H9 (cell line): ENCODE results near the gene WRAP73. TPM values are rescaled to one million over a fixed set of nuclear protein-coding genes. Genes with fewer than 3 reads are reported as not detected.

Experiments
- DNase-seq: peaks from one replicate; pipeline ENCODE4 v3.0.0-alpha.2; 2017
- H2AFZ ChIP-seq: one replicate; pipeline ENCODE4 v1.6.1; 2013; ENCODE audit warnings: mild to moderate bottlenecking, low read length, control low read depth, moderate library complexity
- H2AK5ac ChIP-seq: 2 replicates; pipeline ENCODE4 v1.6.1; 2013; ENCODE audit warnings: low read length, control low read depth, mixed read lengths; ENCODE audit not compliant: insufficient read length
- H2BK120ac ChIP-seq: one replicate; pipeline ENCODE4 v1.6.1; 2013; ENCODE audit warnings: low read depth, mild to moderate bottlenecking, low read length, control low read depth, inconsistent platforms; ENCODE audit not compliant: poor library complexity, severe bottlenecking
- H2BK12ac ChIP-seq: 2 replicates; pipeline ENCODE4 v1.6.1; 2013; ENCODE audit warnings: low read length, control low read depth, mixed read lengths, low read depth; ENCODE audit not compliant: insufficient read length
- H2BK15ac ChIP-seq: 2 replicates; pipeline ENCODE4 v1.6.1; 2013; ENCODE audit warnings: low read depth, low read length, control low read depth
- H2BK20ac ChIP-seq: one replicate; pipeline ENCODE4 v1.6.1; 2013; ENCODE audit warnings: low read depth, mild to moderate bottlenecking, low read length, control low read depth, inconsistent platforms; ENCODE audit not compliant: poor library complexity, severe bottlenecking
- H2BK5ac ChIP-seq: 2 replicates; pipeline ENCODE4 v1.6.1; 2013; ENCODE audit warnings: low read length, control low read depth, mixed read lengths; ENCODE audit not compliant: insufficient read length
- H3K14ac ChIP-seq: 2 replicates; pipeline ENCODE4 v1.6.1; 2013; ENCODE audit warnings: low read length, control low read depth; ENCODE audit not compliant: insufficient read depth
- H3K18ac ChIP-seq: 2 replicates; pipeline ENCODE4 v1.6.1; 2013; ENCODE audit warnings: low read depth, mild to moderate bottlenecking, mixed read lengths, low read length, control low read depth; ENCODE audit not compliant: insufficient read length
- H3K23ac ChIP-seq: 2 replicates; pipeline ENCODE4 v1.6.1; 2013; ENCODE audit warnings: low read length, control low read depth, mixed read lengths, low read depth; ENCODE audit not compliant: insufficient read length
- H3K23me2 ChIP-seq: 2 replicates; pipeline ENCODE4 v1.6.1; 2013; ENCODE audit warnings: low read depth, mild to moderate bottlenecking, mixed read lengths, low read length, control low read depth; ENCODE audit not compliant: insufficient read length, poor library complexity, severe bottlenecking
- H3K27ac ChIP-seq: 2 replicates; pipeline ENCODE4 v1.5.1; 2013; ENCODE audit warnings: low read length, control low read depth, mixed read lengths, low read depth; ENCODE audit not compliant: insufficient read length
- H3K27me3 ChIP-seq: 2 replicates; pipeline ENCODE4 v1.6.1; 2013; ENCODE audit warnings: low read length, control low read depth, inconsistent platforms; ENCODE audit not compliant: insufficient read depth
- H3K4ac ChIP-seq: 2 replicates; pipeline ENCODE4 v1.6.1; 2013; ENCODE audit warnings: low read depth, mild to moderate bottlenecking, control low read depth, inconsistent platforms, low read length, moderate library complexity
- H3K4me1 ChIP-seq: 2 replicates; pipeline ENCODE4 v1.6.1; 2013; ENCODE audit warnings: low read length, control low read depth, inconsistent platforms; ENCODE audit not compliant: insufficient read depth
- H3K4me2 ChIP-seq: 2 replicates; pipeline ENCODE4 v1.6.1; 2013; ENCODE audit warnings: low read length, control low read depth, mixed read lengths; ENCODE audit not compliant: insufficient read length, insufficient read depth
- H3K56ac ChIP-seq: 2 replicates; pipeline ENCODE4 v1.6.1; 2013; ENCODE audit warnings: low read depth, mild to moderate bottlenecking, mixed read lengths, low read length, control low read depth; ENCODE audit not compliant: insufficient read length
- H3K79me1 ChIP-seq: 2 replicates; pipeline ENCODE4 v1.6.1; 2013; ENCODE audit warnings: low read depth, mild to moderate bottlenecking, moderate library complexity, low read length, control low read depth, inconsistent platforms; ENCODE audit not compliant: insufficient read depth, poor library complexity, severe bottlenecking
- H3K79me2 ChIP-seq: 2 replicates; pipeline ENCODE4 v1.6.1; 2013; ENCODE audit warnings: low read length, control low read depth, inconsistent platforms; ENCODE audit not compliant: insufficient read depth
- H3K9ac ChIP-seq: 2 replicates; pipeline ENCODE4 v1.6.1; 2013; ENCODE audit warnings: low read length, control low read depth, mixed read lengths; ENCODE audit not compliant: insufficient read length; ENCODE audit errors: extremely low read depth
- H3K9me3 ChIP-seq: one replicate; pipeline ENCODE4 v1.6.1; 2013; ENCODE audit warnings: low read depth, low read length, inconsistent platforms; ENCODE audit not compliant: control insufficient read depth
- H3T11ph ChIP-seq: one replicate; pipeline ENCODE4 v1.6.1; 2013; ENCODE audit warnings: mild to moderate bottlenecking, low read length, control low read depth, inconsistent platforms
- H4K20me1 ChIP-seq: one replicate; pipeline ENCODE4 v1.6.1; 2013; ENCODE audit not compliant: control insufficient read depth, insufficient read length, insufficient read depth
- H4K5ac ChIP-seq: 2 replicates; pipeline ENCODE4 v1.6.1; 2013; ENCODE audit warnings: low read depth, mild to moderate bottlenecking, mixed read lengths, low read length, control low read depth; ENCODE audit not compliant: insufficient read length
- H4K8ac ChIP-seq: replicated peaks from 2 replicates; pipeline ENCODE4 v1.6.1; 2013; ENCODE audit warnings: low read length, control low read depth, mixed read lengths, low read depth; ENCODE audit not compliant: insufficient read length
- H4K91ac ChIP-seq: 2 replicates; pipeline ENCODE4 v1.6.1; 2013; ENCODE audit warnings: low read depth, mild to moderate bottlenecking, moderate library complexity, mixed read lengths, low read length, control low read depth; ENCODE audit not compliant: insufficient read length
- H3K27ac Mint-ChIP-seq, 3 experiments: 2 replicates in 2 of 3; 3 replicates in 1 of 3; pipeline ENCODE4 v1.8.0; 2020 to 2021; ENCODE audit warnings: mixed read lengths in 3 of 3, mild to moderate bottlenecking in 1 of 3, moderate library complexity in 1 of 3
- H3K27me3 Mint-ChIP-seq: 2 replicates; pipeline ENCODE4 v1.8.0; 2021; ENCODE audit warnings: low read depth, mild to moderate bottlenecking, moderate library complexity, mixed read lengths
- H3K36me3 Mint-ChIP-seq, 3 experiments: 2 replicates in 2 of 3; 3 replicates in 1 of 3; pipeline ENCODE4 v1.8.0; 2020 to 2021; ENCODE audit warnings: low read depth in 3 of 3, mixed read lengths in 3 of 3; ENCODE audit not compliant: insufficient read depth in 1 of 3
- H3K4me1 Mint-ChIP-seq, 2 experiments: 2 replicates each; pipeline ENCODE4 v1.8.0; 2020; ENCODE audit warnings: mixed read lengths in 2 of 2
- H3K4me3 Mint-ChIP-seq, 2 experiments: 2 replicates in 1 of 2; 3 replicates in 1 of 2; pipeline ENCODE4 v1.8.0; 2020 to 2021; ENCODE audit warnings: mild to moderate bottlenecking in 2 of 2, mixed read lengths in 2 of 2, moderate library complexity in 1 of 2
- H3K9me3 Mint-ChIP-seq, 2 experiments: 2 replicates in 1 of 2; 3 replicates in 1 of 2; pipeline ENCODE4 v1.8.0; 2020; ENCODE audit warnings: mild to moderate bottlenecking in 2 of 2, mixed read lengths in 2 of 2, moderate library complexity in 1 of 2
- CTCF ChIP-seq: fragments of 200-600 bp; sonication (generic); conservative IDR thresholded peaks from 3 replicates; pipeline ENCODE4 v1.8.0; 2021; ENCODE audit warnings: antibody characterized with exemption, mild to moderate bottlenecking
- WGBS: extraction: QIAGEN DNeasy Blood & Tissue Kit; methylation state at CpG from one replicate; pipeline ENCODE4 v1.1.7; 2013; ENCODE audit warnings: missing lambda C conversion rate, low lambda C conversion rate, mixed read lengths; ENCODE audit not compliant: insufficient read length; ENCODE audit errors: extremely low coverage; 5-methylcytosine and 5-hydroxymethylcytosine counted together
- total RNA-seq: library from RNA; stranded (reverse); gene quantifications from 2 replicates; pipeline ENCODE4 v1.2.1, GENCODE V29; 2021

Gene WRAP73
- total RNA-seq, 1 experiment from 2014 or later: 28.4 TPM

GRCh38 chr1:3602375-3602774 is 47.5 kb downstream of the WRAP73 start:
- no peak overlapping the region for H3K23ac ChIP-seq
- H2AK5ac ChIP-seq: no peak overlapping the region
- H3K79me1 ChIP-seq: no peaks in the 10 kb centered on the region
- H3K4me2 ChIP-seq: no peak overlapping the region
- no peak overlapping the region for H4K8ac ChIP-seq
- no CpG with 5 or more reads among the region's 21 CpGs for WGBS
- no peak overlapping the region for H4K91ac ChIP-seq
- H4K20me1 ChIP-seq: no peaks in the 10 kb centered on the region
- H3T11ph ChIP-seq: no peak overlapping the region
- Mint-ChIP-seq H3K9me3 (no peaks in the 10 kb centered on the region), H3K27ac (no peak overlapping the region; a peak in 1 of 7 replicates), H3K36me3 (no peaks in the 10 kb centered on the region; a peak in 1 of 7 replicates), H3K4me1 (peaks cover 9 to 14% of the 10 kb centered on the region in 2 experiments), H3K27me3 (no peaks in the 10 kb centered on the region), H3K4me3 (no peak overlapping the region)
- no peak overlapping the region for H3K4ac ChIP-seq
- no peak for DNase-seq
- H3K27ac ChIP-seq: no peak overlapping the region
- H2AFZ ChIP-seq: no peak overlapping the region
- no peaks in the 10 kb centered on the region for H3K27me3 ChIP-seq
- no peaks in the 10 kb centered on the region for H3K79me2 ChIP-seq
- H3K56ac ChIP-seq: no peak overlapping the region
- no peak overlapping the region for H2BK12ac ChIP-seq
- no peak overlapping the region for H3K14ac ChIP-seq
- no peak overlapping the region for H2BK120ac ChIP-seq
- no peak overlapping the region for H2BK20ac ChIP-seq
- no peak overlapping the region for H2BK5ac ChIP-seq
- H3K18ac ChIP-seq: no peak overlapping the region
- no peak overlapping the region for H2BK15ac ChIP-seq
- no peak overlapping the region for H4K5ac ChIP-seq
- peaks cover 3% of the 10 kb centered on the region; the same call in 1 of the 2 replicates for H3K4me1 ChIP-seq
- H3K9me3 ChIP-seq: no peaks in the 10 kb centered on the region
- H3K23me2 ChIP-seq: no peaks in the 10 kb centered on the region
- no peak overlapping the region for H3K9ac ChIP-seq
- no peak for TF ChIP-seq CTCF
